Subcutaneous preadipocyte (primary cell): Measurements from ENCODE around the gene TOX2. TPM values are rescaled to one million over a fixed set of nuclear protein-coding genes. Genes with fewer than 3 reads are reported as not detected.

Experiments
- small RNA-seq: library from RNA; depleted of rRNA; stranded (forward); fragments of <200 nt; gene quantifications from one replicate; pipeline ENCODE3, GENCODE V24; 2012
- total RNA-seq: library from RNA; depleted of rRNA; stranded (reverse); fragments of >200 nt; gene quantifications from 2 replicates; pipeline ENCODE4 v1.2.3, GENCODE V29; 2012

TOX2 gene
- 1.1 and 2.0 TPM in 2 replicates for total RNA-seq

GRCh38 chr20:43914311-43915210, at the start of gene TOX2:
TOX2 (plus strand) TSS chr20:43914852; CDS start chr20:43914892, 40 bp downstream.

Small RNA genes lying within 50 kb of the gene (small RNA-seq; reads per million reads assigned to genes)
- gene RN7SL443P = not detected

Other genes starting within 250 kb of the TOX2 start
- 8.8 and 12.1 TPM in 2 replicates for gene MYBL2, start 247.7 kb upstream of the TOX2 start, total RNA-seq
- not detected in 2 replicates for gene GTSF1L, start 187.8 kb upstream of the TOX2 start, total RNA-seq